GM12878 (cell line): ENCODE results near the gene MAGT1. TPM values are rescaled to one million over a fixed set of nuclear protein-coding genes. Genes with fewer than 3 reads are reported as not detected.

Experiments used
- ATF7 ChIP-seq: fragments of 450-650 bp; IDR thresholded peaks from 2 replicates; pipeline ENCODE4 v1.6.1; 2016; ENCODE audit warnings: low read depth, mild to moderate bottlenecking
- BACH1 ChIP-seq: fragments of 450-650 bp; IDR thresholded peaks from 2 replicates; pipeline ENCODE4 v1.6.1; 2017; ENCODE audit warnings: mild to moderate bottlenecking, borderline replicate concordance
- BHLHE40 ChIP-seq, 2 experiments: fragments of 450-650 bp in 1 of 2; IDR thresholded peaks; 2 replicates each; pipeline ENCODE4 v1.6.1; 2011 to 2017; ENCODE audit warnings: low read depth in 2 of 2, borderline replicate concordance in 1 of 2, improper control_type of control experiment in 1 of 2, low read length in 1 of 2, mild to moderate bottlenecking in 1 of 2
- HCFC1 ChIP-seq: fragments of 150-350 bp; IDR thresholded peaks from 2 replicates; pipeline ENCODE4 v1.6.1; 2014; ENCODE audit warnings: low read length
- IKZF1 ChIP-seq: fragments of 450-650 bp; conservative IDR thresholded peaks from 2 replicates; pipeline ENCODE4 v1.6.1; 2017; ENCODE audit warnings: antibody characterized with exemption, mild to moderate bottlenecking
- IKZF2 ChIP-seq, 2 experiments: fragments of 450-650 bp; IDR thresholded peaks; 2 replicates each; pipeline ENCODE4 v1.6.1; 2017; ENCODE audit warnings: mild to moderate bottlenecking in 2 of 2, moderate library complexity in 2 of 2
- MEF2B ChIP-seq: fragments of 450-650 bp; IDR thresholded peaks from 2 replicates; pipeline ENCODE4 v1.6.1; 2018; ENCODE audit warnings: mild to moderate bottlenecking, moderate library complexity; ENCODE audit not compliant: partially characterized antibody, poor library complexity, severe bottlenecking
- NBN ChIP-seq: fragments of 450-650 bp; IDR thresholded peaks from 2 replicates; pipeline ENCODE4 v1.6.1; 2016
- NFYA ChIP-seq: IDR thresholded peaks from 2 replicates; pipeline ENCODE4 v1.6.1; 2011; ENCODE audit warnings: low read depth, mild to moderate bottlenecking, low read length, improper control_type of control experiment, borderline replicate concordance
- POLR2AphosphoS5 ChIP-seq: IDR thresholded peaks from 2 replicates; pipeline ENCODE4 v1.6.1; 2011; ENCODE audit warnings: mild to moderate bottlenecking, low read length, inconsistent platforms
- RCOR1 ChIP-seq: conservative IDR thresholded peaks from 2 replicates; pipeline ENCODE4 v1.6.1; 2012; ENCODE audit warnings: low read depth, low read length, improper control_type of control experiment
- RFX5 ChIP-seq: IDR thresholded peaks from 2 replicates; pipeline ENCODE4 v1.6.1; 2011; ENCODE audit warnings: low read depth, low read length, improper control_type of control experiment
- SUPT20H ChIP-seq: IDR thresholded peaks from 2 replicates; pipeline ENCODE4 v1.6.1; 2011; ENCODE audit warnings: low read depth, mild to moderate bottlenecking, low read length, moderate library complexity, borderline replicate concordance; ENCODE audit not compliant: control insufficient read depth
- ZNF207 ChIP-seq: fragments of 450-650 bp; IDR thresholded peaks from 2 replicates; pipeline ENCODE4 v1.6.1; 2014; ENCODE audit warnings: antibody characterized with exemption, mild to moderate bottlenecking, borderline replicate concordance
- polyA plus RNA-seq, 11 experiments: library from polyadenylated mRNA; depleted of rRNA in 4 of 11; unstranded in 6 of 11; stranded (reverse) in 5 of 11; fragments of >200 nt; fragmentation: Nextera tagmentation in 4 of 11; fragmentation: Illumina TruSeq in 1 of 11; extraction: Ambion mirVana in 4 of 11; extraction: Trizol in 1 of 11; gene quantifications; 1 replicate in 1 of 11; 2 replicates in 10 of 11; pipeline versions ENCODE4 v1.2.1 to v1.2.3, GENCODE V29; 2011 to 2016; ENCODE audit warnings: inconsistent platforms in 2 of 11, missing spikeins in 2 of 11, low read depth in 1 of 11
- total RNA-seq, 4 experiments: library from RNA; depleted of rRNA in 3 of 4; stranded (reverse); fragments of >200 nt in 3 of 4; fragmentation: Illumina TruSeq in 1 of 4; extraction: Trizol in 1 of 4; gene quantifications; 2 replicates each; pipeline versions ENCODE4 v1.2.1 to v1.2.3, GENCODE V29; 2013 to 2021
- TF ChIP-seq, protein P1 (sequence below): fragments of 450-650 bp; formaldehyde crosslinking; IDR thresholded peaks from 2 replicates; pipeline ENCODE4 v1.5.0; 2022; ENCODE audit warnings: mild to moderate bottlenecking, missing genetic modification characterization
- TF ChIP-seq, protein P2 (sequence below): fragments of 450-650 bp; IDR thresholded peaks from 2 replicates; pipeline ENCODE4 v1.6.1; 2016; ENCODE audit warnings: mild to moderate bottlenecking, moderate library complexity, borderline replicate concordance
- TF ChIP-seq, protein P3 (sequence below): fragments of 450-650 bp; IDR thresholded peaks from 2 replicates; pipeline ENCODE4 v1.6.1; 2016; ENCODE audit warnings: mild to moderate bottlenecking
- TF ChIP-seq, protein P4 (sequence below): fragments of 450-650 bp; IDR thresholded peaks from 2 replicates; pipeline ENCODE4 v1.6.1; 2017; ENCODE audit warnings: low read depth, mild to moderate bottlenecking, moderate library complexity

Gene MAGT1
- total and polyA plus RNA-seq, 10 of the 15 experiments (the other 5 are each of a cell fraction or from before 2014, with no cell fraction given), result 28.0 to 59.1 (median 47.9) TPM

DNA sequence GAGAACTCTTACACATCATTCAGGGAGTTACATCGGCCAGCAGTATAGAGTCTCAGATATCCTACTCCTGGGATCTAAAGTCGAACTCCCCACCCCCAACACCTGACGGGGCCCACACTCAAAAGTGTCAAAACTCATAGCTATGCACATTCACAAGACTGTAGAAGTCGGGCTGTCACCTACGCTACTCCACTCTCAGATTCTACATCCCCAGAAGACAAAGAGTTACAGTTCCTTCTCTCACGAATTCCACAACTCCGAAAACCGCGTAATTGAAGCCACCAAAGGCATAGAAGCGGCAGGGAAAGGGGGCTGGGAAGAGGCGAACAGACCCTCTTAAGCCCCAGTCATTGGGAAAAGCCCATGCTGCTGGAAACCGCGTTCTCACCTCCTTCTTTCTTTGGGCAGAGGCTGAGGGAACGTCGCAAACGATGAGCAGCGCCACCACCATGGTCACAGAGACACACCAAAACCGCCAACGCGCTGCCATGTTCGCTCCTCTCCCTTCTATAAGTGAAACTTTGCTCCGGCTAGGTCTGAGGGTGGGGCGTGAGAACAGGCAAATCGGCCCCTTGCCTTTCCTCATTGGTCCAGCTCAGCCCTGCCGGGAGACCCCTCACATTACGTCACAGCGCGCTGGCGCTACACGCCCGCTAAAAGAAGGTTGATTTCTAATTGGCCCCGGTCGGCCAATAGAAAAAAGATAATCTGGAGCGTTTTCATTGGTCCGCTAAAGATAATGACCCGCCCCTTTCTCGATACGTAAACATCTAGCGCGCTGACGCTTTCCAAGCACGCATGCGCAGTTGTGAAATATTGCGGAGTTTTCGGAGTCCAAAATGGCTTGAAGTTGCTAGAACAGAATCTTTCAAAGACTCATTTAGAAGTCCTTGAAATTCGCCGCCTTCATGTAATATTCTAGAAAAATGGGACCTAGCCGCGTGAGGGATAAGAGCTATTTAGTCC lies at the start of gene MAGT1 (continued):
- TF ChIP-seq SUPT20H (no peak), NFYA (no peak), RFX5 (peak; percentile 85), NBN (peak; percentile 25; the same call in 1 of the 2 replicates), BACH1 (0 out of 2 replicates have a peak, but pooled peaks have one; percentile 23), IKZF2 (IDR thresholded peaks at IDR 0.05) (peak in 1 of 2 experiments; percentile 9; a peak in 2 of 4 replicates), IKZF1 (peak; percentile 47), POLR2AphosphoS5 (peak; percentile 97), ATF7 (peak; percentile 97), ZNF207 (no peak), MEF2B (peak; percentile 10), BHLHE40 (IDR thresholded peaks at IDR 0.05; ENCODE audit: borderline replicate concordance in 1 of 2, low read depth in 2 of 2, low read length in 1 of 2) (no peak), RCOR1 (no peak), HCFC1 (0 out of 2 replicates have a peak, but pooled peaks have one; percentile 21)
- TF ChIP-seq, protein P1, sequence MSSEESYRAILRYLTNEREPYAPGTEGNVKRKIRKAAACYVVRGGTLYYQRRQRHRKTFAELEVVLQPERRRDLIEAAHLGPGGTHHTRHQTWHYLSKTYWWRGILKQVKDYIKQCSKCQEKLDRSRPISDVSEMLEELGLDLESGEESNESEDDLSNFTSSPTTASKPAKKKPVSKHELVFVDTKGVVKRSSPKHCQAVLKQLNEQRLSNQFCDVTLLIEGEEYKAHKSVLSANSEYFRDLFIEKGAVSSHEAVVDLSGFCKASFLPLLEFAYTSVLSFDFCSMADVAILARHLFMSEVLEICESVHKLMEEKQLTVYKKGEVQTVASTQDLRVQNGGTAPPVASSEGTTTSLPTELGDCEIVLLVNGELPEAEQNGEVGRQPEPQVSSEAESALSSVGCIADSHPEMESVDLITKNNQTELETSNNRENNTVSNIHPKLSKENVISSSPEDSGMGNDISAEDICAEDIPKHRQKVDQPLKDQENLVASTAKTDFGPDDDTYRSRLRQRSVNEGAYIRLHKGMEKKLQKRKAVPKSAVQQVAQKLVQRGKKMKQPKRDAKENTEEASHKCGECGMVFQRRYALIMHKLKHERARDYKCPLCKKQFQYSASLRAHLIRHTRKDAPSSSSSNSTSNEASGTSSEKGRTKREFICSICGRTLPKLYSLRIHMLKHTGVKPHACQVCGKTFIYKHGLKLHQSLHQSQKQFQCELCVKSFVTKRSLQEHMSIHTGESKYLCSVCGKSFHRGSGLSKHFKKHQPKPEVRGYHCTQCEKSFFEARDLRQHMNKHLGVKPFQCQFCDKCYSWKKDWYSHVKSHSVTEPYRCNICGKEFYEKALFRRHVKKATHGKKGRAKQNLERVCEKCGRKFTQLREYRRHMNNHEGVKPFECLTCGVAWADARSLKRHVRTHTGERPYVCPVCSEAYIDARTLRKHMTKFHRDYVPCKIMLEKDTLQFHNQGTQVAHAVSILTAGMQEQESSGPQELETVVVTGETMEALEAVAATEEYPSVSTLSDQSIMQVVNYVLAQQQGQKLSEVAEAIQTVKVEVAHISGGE (CRISPR knock-in tag), result no peak
- TF ChIP-seq, protein P2, sequence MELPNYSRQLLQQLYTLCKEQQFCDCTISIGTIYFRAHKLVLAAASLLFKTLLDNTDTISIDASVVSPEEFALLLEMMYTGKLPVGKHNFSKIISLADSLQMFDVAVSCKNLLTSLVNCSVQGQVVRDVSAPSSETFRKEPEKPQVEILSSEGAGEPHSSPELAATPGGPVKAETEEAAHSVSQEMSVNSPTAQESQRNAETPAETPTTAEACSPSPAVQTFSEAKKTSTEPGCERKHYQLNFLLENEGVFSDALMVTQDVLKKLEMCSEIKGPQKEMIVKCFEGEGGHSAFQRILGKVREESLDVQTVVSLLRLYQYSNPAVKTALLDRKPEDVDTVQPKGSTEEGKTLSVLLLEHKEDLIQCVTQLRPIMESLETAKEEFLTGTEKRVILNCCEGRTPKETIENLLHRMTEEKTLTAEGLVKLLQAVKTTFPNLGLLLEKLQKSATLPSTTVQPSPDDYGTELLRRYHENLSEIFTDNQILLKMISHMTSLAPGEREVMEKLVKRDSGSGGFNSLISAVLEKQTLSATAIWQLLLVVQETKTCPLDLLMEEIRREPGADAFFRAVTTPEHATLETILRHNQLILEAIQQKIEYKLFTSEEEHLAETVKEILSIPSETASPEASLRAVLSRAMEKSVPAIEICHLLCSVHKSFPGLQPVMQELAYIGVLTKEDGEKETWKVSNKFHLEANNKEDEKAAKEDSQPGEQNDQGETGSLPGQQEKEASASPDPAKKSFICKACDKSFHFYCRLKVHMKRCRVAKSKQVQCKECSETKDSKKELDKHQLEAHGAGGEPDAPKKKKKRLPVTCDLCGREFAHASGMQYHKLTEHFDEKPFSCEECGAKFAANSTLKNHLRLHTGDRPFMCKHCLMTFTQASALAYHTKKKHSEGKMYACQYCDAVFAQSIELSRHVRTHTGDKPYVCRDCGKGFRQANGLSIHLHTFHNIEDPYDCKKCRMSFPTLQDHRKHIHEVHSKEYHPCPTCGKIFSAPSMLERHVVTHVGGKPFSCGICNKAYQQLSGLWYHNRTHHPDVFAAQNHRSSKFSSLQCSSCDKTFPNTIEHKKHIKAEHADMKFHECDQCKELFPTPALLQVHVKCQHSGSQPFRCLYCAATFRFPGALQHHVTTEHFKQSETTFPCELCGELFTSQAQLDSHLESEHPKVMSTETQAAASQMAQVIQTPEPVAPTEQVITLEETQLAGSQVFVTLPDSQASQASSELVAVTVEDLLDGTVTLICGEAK, result no peak
- TF ChIP-seq, protein P3, sequence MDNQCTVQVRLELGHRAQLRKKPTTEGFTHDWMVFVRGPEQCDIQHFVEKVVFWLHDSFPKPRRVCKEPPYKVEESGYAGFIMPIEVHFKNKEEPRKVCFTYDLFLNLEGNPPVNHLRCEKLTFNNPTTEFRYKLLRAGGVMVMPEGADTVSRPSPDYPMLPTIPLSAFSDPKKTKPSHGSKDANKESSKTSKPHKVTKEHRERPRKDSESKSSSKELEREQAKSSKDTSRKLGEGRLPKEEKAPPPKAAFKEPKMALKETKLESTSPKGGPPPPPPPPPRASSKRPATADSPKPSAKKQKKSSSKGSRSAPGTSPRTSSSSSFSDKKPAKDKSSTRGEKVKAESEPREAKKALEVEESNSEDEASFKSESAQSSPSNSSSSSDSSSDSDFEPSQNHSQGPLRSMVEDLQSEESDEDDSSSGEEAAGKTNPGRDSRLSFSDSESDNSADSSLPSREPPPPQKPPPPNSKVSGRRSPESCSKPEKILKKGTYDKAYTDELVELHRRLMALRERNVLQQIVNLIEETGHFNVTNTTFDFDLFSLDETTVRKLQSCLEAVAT, result peak; percentile 33; the same call in 1 of the 2 replicates
- TF ChIP-seq, protein P4, sequence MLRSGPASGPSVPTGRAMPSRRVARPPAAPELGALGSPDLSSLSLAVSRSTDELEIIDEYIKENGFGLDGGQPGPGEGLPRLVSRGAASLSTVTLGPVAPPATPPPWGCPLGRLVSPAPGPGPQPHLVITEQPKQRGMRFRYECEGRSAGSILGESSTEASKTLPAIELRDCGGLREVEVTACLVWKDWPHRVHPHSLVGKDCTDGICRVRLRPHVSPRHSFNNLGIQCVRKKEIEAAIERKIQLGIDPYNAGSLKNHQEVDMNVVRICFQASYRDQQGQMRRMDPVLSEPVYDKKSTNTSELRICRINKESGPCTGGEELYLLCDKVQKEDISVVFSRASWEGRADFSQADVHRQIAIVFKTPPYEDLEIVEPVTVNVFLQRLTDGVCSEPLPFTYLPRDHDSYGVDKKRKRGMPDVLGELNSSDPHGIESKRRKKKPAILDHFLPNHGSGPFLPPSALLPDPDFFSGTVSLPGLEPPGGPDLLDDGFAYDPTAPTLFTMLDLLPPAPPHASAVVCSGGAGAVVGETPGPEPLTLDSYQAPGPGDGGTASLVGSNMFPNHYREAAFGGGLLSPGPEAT, result peak; percentile 36; the same call in 1 of the 2 replicates
